Epithelial cell of proximal tubule (primary cell): ENCODE measurements around the gene TSPAN7. TPM values are rescaled to one million over a fixed set of nuclear protein-coding genes. Genes with fewer than 3 reads are reported as not detected.

Experiments
- DNase-seq: peaks from one replicate; pipeline ENCODE4 v3.0.0-alpha.2; 2011; ENCODE audit warnings: low read depth
- H3K4me3 ChIP-seq: 2 replicates; pipeline ENCODE4 v1.5.1; 2011; ENCODE audit warnings: low read depth, mild to moderate bottlenecking, low read length
- CTCF ChIP-seq: conservative IDR thresholded peaks from 2 replicates; pipeline ENCODE4 v1.5.1; 2012; ENCODE audit warnings: low read depth, mild to moderate bottlenecking, low read length
- total RNA-seq: library from RNA; depleted of rRNA; stranded (reverse); fragments of >200 nt; gene quantifications from 2 replicates; pipeline ENCODE4 v1.2.3, GENCODE V29; 2015

TSPAN7 gene
- total RNA-seq, 1 donor from 2014 or later, result 1.9 TPM

GRCh38 chrX:38692961-38693360 lies 131.6 kb downstream of the TSPAN7 start:
- H3K4me3 ChIP-seq, result no peak overlapping the region
- no peak for TF ChIP-seq CTCF

DNA sequence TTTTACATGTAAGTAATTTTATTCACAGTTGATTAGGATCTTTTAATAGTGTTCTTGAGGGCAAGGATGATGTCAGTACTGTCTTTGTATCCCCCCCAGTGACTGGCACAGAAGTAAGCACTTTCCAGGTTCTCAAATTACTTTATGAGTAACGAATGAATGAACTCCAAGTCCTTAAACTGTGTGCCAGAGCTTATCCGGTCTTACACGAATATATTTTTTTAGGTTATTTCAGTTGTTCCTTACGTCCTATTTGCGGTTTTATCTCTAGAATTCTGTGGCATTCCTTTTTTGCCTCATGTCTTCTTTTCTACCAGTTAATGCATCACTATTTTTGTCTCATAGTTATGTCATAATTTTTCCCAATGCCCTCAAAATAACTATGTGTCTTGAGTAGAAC lies 133.1 kb downstream of the TSPAN7 start:
- no peak for DNase-seq
- no peak overlapping the region for H3K4me3 ChIP-seq
- TF ChIP-seq CTCF, result no peak

More at GRCh38 chrX:38692961-38693360, 131.6 kb downstream of the TSPAN7 start:
- no peak for DNase-seq

DNA sequence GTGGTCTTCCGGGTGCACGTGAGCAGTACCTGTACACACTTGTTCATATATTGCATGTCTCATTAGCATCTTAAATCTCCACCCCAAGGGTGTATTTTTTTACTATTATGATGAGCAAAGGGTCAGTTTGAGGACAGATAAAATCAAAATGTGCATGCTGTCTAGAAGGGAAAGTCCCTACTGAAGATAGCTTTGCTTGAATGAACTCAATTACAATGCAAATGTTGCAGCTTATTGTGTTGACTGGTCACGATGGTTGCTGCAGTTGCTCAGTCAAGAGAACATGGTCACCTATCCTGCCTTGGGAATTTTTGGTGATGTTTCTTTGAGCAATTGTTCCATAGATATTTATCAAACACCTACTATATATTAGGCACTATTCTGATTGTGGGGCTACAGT lies 136.1 kb downstream of the TSPAN7 start:
- DNase-seq, result no peak
- no peak overlapping the region for H3K4me3 ChIP-seq
- no peak for TF ChIP-seq CTCF

GRCh38 chrX:38699121-38699520 lies 137.8 kb downstream of the TSPAN7 start:
- H3K4me3 ChIP-seq, result no peak overlapping the region

DNA sequence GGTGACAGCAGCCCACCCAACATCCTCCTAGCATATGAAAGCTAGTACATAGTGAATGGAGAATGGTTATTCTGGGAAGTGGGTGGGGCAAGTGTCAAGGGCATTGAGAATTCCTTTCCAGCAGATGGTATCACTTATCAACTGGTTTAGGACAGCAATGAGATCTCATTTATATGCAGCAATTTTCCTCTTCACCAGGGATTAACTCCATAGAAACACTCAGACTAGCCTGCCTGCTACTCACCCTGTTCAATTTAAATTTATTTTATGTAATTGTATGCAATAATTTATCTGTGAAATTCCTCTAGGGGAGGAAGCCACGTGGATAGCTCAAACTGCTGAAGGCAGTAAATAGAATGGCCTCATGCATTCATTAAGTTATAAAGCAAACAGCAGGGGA lies 138.4 kb downstream of the TSPAN7 start:
- no peak for DNase-seq
- no peak for TF ChIP-seq CTCF

More at GRCh38 chrX:38699121-38699520, 137.8 kb downstream of the TSPAN7 start:
- no peak for DNase-seq
- no peak for TF ChIP-seq CTCF

GRCh38 chrX:38701073-38701472 lies 139.7 kb downstream of the TSPAN7 start:
- TF ChIP-seq CTCF, result no peak
- no peak for DNase-seq
- H3K4me3 ChIP-seq, result no peak overlapping the region

More for the DNA sequence above, 138.4 kb downstream of the TSPAN7 start:
- H3K4me3 ChIP-seq, result no peak overlapping the region

- TF ChIP-seq CTCF, result no peak
- no peak for DNase-seq
- no peak overlapping the region for H3K4me3 ChIP-seq
Measured at GRCh38 chrX:38704146-38704882, 143.0 kb downstream of the TSPAN7 start.
